WTC11 (cell line): Measurements from ENCODE around the gene HNRNPUL2.

Source experiments
- AFF4 ChIP-seq: sonication (generic); formaldehyde crosslinking; IDR thresholded peaks from 2 replicates; pipeline ENCODE4 v1.8.1; 2023; ENCODE audit warnings: mild to moderate bottlenecking, missing genetic modification reagents, borderline replicate concordance
- GABPB1 ChIP-seq: sonication (generic); formaldehyde crosslinking; IDR thresholded peaks from 2 replicates; pipeline ENCODE4 v1.8.1; 2023; ENCODE audit warnings: mild to moderate bottlenecking, missing genetic modification reagents
- JUN ChIP-seq: sonication (generic); formaldehyde crosslinking; IDR thresholded peaks from 2 replicates; pipeline ENCODE4 v1.8.0; 2023; ENCODE audit warnings: mild to moderate bottlenecking, missing genetic modification reagents
- USF2 ChIP-seq: sonication (generic); formaldehyde crosslinking; IDR thresholded peaks from 2 replicates; pipeline ENCODE4 v1.8.1; 2023; ENCODE audit warnings: mild to moderate bottlenecking, missing genetic modification reagents, moderate library complexity
- TF ChIP-seq, protein P1 (sequence below): fragments of 200-600 bp; IDR thresholded peaks from 2 replicates; pipeline ENCODE4 v1.8.0; 2022; ENCODE audit warnings: antibody characterized with exemption

DNA sequence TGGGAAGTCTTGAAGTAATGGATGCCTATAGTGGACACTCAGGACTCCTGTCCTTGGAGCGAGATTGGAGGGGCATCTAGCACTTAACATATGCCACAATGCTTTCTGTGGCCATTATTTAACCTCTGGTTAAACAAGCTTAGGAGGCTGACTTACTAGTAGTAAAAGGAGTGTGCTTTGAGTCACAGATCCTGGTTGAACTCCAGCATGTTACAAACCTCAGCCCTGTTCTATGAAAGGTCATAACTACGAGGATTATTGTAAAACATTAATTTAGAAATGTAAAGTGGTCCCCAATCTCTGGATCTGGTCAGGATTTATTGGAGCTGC is 54.1 kb downstream of the HNRNPUL2 start:
- TF ChIP-seq, protein P1, sequence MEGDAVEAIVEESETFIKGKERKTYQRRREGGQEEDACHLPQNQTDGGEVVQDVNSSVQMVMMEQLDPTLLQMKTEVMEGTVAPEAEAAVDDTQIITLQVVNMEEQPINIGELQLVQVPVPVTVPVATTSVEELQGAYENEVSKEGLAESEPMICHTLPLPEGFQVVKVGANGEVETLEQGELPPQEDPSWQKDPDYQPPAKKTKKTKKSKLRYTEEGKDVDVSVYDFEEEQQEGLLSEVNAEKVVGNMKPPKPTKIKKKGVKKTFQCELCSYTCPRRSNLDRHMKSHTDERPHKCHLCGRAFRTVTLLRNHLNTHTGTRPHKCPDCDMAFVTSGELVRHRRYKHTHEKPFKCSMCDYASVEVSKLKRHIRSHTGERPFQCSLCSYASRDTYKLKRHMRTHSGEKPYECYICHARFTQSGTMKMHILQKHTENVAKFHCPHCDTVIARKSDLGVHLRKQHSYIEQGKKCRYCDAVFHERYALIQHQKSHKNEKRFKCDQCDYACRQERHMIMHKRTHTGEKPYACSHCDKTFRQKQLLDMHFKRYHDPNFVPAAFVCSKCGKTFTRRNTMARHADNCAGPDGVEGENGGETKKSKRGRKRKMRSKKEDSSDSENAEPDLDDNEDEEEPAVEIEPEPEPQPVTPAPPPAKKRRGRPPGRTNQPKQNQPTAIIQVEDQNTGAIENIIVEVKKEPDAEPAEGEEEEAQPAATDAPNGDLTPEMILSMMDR, result no peak
- TF ChIP-seq GABPB1 (no peak), AFF4 (CRISPR knock-in tag) (no peak), USF2 (no peak), JUN (CRISPR knock-in tag) (no peak)
